Omental fat pad (tissue), 4 donors: ENCODE measurements around the gene ANTXR2. TPM values are rescaled to one million over a fixed set of nuclear protein-coding genes. Genes with fewer than 3 reads are reported as not detected.

ENCODE experiments used
- ATAC-seq: fragments of 150-250 bp; one replicate; pipeline ENCODE4 v1.9.1; 2016; ENCODE audit warnings: mild to moderate bottlenecking, moderate library complexity; ENCODE audit not compliant: low FRiP score
- DNase-seq: peaks from one replicate; pipeline ENCODE4 v3.0.0-alpha.2; 2019; ENCODE audit warnings: low spot score
- CTCF ChIP-seq, 3 donors: fragments of 450-650 bp; IDR thresholded peaks; one replicate each; pipeline ENCODE4 v1.5.1; 2016 to 2017; ENCODE audit warnings: antibody characterized with exemption in 3 of 3, mild to moderate bottlenecking in 3 of 3, moderate library complexity in 2 of 3
- total RNA-seq, 4 donors: library from RNA; depleted of rRNA; stranded (reverse); fragments of >200 nt; gene quantifications; one replicate each; pipeline ENCODE4 v1.1.0, GENCODE V29; 2016

ANTXR2 gene
- total RNA-seq, 4 donors from 2014 or later: 86.7 to 208 (median 139) TPM

- no peak for DNase-seq
- no peak for TF ChIP-seq CTCF (IDR thresholded peaks at IDR 0.05)
- ATAC-seq: no peak
Observed at GRCh38 chr4:79927931-79928330, 145.1 kb downstream of the ANTXR2 start.

- ATAC-seq (no peak), DNase-seq (no peak)
- TF ChIP-seq CTCF (IDR thresholded peaks at IDR 0.05): no peak
Observed at GRCh38 chr4:79923281-79923680, 149.7 kb downstream of the ANTXR2 start.

GRCh38 chr4:79922011-79922410 lies 151.0 kb downstream of the ANTXR2 start:
- no peak for TF ChIP-seq CTCF (IDR thresholded peaks at IDR 0.05)
- no peak for ATAC-seq

GRCh38 chr4:79920163-79920853 lies 152.7 kb downstream of the ANTXR2 start:
- ATAC-seq (no peak), DNase-seq (no peak)
- TF ChIP-seq CTCF (IDR thresholded peaks at IDR 0.05): no peak

More at GRCh38 chr4:79922011-79922410, 151.0 kb downstream of the ANTXR2 start:
- DNase-seq: no peak

GRCh38 chr4:79918292-79918691 lies 154.7 kb downstream of the ANTXR2 start:
- ATAC-seq: no peak
- DNase-seq: no peak

GRCh38 chr4:79917246-79917645 lies 155.8 kb downstream of the ANTXR2 start:
- no peak for DNase-seq
- no peak for TF ChIP-seq CTCF (IDR thresholded peaks at IDR 0.05)
- ATAC-seq: no peak

More at GRCh38 chr4:79918292-79918691, 154.7 kb downstream of the ANTXR2 start:
- no peak for TF ChIP-seq CTCF (IDR thresholded peaks at IDR 0.05)

- no peak for TF ChIP-seq CTCF (IDR thresholded peaks at IDR 0.05)
- ATAC-seq (no peak), DNase-seq (no peak)
Observed at GRCh38 chr4:79915246-79915645, 157.8 kb downstream of the ANTXR2 start.
